ENCODE data around the gene ZBTB16. TPM values are rescaled to one million over a fixed set of nuclear protein-coding genes. Genes with fewer than 3 reads are reported as not detected.

The ZBTB16 gene
- total and polyA plus RNA-seq, 4 donors = 21.4 to 224 (median 102) TPM

GRCh38 chr11:114211444-114212121 lies 152.1 kb downstream of the ZBTB16 start:
- Histone ChIP-seq H3K36me3 (ENCODE audit: control insufficient read depth in 4 of 4, insufficient read depth in 4 of 4, low read length in 4 of 4) (peaks cover 0 to 27% (median 13%) of the 10 kb centered on the region in 4 donors), H3K4me1 (ENCODE audit: control insufficient read depth in 5 of 5, insufficient read depth in 5 of 5, low read length in 5 of 5) (peaks cover 0 to 23% (median 21%) of the 10 kb centered on the region in 5 donors)
- 82 to 90% methylated on average over 20 of the region's 20 CpGs for WGBS, 2 donors

GRCh38 chr11:114213622-114214021 lies 154.1 kb downstream of the ZBTB16 start:
- 82 to 95% methylated on average over 2 of the region's 2 CpGs for WGBS, 2 donors
- no peak for TF ChIP-seq CTCF (IDR thresholded peaks at IDR 0.05; ENCODE audit: control extremely low read depth, extremely low read depth)
- H3K4me3 ChIP-seq = no peak overlapping the region
- no peaks in the 10 kb centered on the region for H3K27me3 ChIP-seq (ENCODE audit: control insufficient read depth in 3 of 3, insufficient read depth in 3 of 3, low read length in 2 of 3)
- peaks cover 0 to 35% (median 23%) of the 10 kb centered on the region in 5 donors for H3K4me1 ChIP-seq (ENCODE audit: control insufficient read depth in 5 of 5, insufficient read depth in 5 of 5, low read length in 5 of 5)
- ATAC-seq (ENCODE audit: insufficient read depth, low FRiP score) = no peak
- no peak overlapping the region for H3K9ac ChIP-seq (ENCODE audit: insufficient read depth in 1 of 2, low read length in 2 of 2)
- peaks cover 0 to 31% (median 11%) of the 10 kb centered on the region in 4 donors for H3K36me3 ChIP-seq (ENCODE audit: control insufficient read depth in 4 of 4, insufficient read depth in 4 of 4, low read length in 4 of 4)
- no peak for DNase-seq
- peak overlapping the region in 1 of 2 donors; percentile 9 for H3K27ac ChIP-seq (ENCODE audit: low read depth in 1 of 2, low read length in 1 of 2)
- H3K9me3 ChIP-seq (ENCODE audit: control insufficient read depth in 4 of 4, insufficient read depth in 3 of 4, low read length in 3 of 4) = no peaks in the 10 kb centered on the region

More at GRCh38 chr11:114211444-114212121, 152.1 kb downstream of the ZBTB16 start:
- DNase-seq (peak in 2 of 3 donors; percentile 37 to 46), ATAC-seq (ENCODE audit: insufficient read depth, low FRiP score) (no peak)
- Histone ChIP-seq H3K27me3 (ENCODE audit: control insufficient read depth in 3 of 3, insufficient read depth in 3 of 3, low read length in 2 of 3) (no peaks in the 10 kb centered on the region), H3K9me3 (ENCODE audit: control insufficient read depth in 4 of 4, insufficient read depth in 3 of 4, low read length in 3 of 4) (no peaks in the 10 kb centered on the region), H3K4me3 (no peak overlapping the region), H3K9ac (ENCODE audit: insufficient read depth in 1 of 2, low read length in 2 of 2) (no peak overlapping the region), H3K27ac (ENCODE audit: low read depth in 1 of 2, low read length in 1 of 2) (peak overlapping the region in 1 of 2 donors; percentile 2)
- no peak for TF ChIP-seq CTCF (IDR thresholded peaks at IDR 0.05; ENCODE audit: control extremely low read depth, extremely low read depth)

GRCh38 chr11:114215428-114215827 lies 155.9 kb downstream of the ZBTB16 start:
- 88 to 94% methylated on average over 3 of the region's 3 CpGs for WGBS, 2 donors
- Histone ChIP-seq H3K4me1 (ENCODE audit: control insufficient read depth in 5 of 5, insufficient read depth in 5 of 5, low read length in 5 of 5) (peaks cover 6 to 43% (median 21%) of the 10 kb centered on the region in 5 donors), H3K36me3 (ENCODE audit: control insufficient read depth in 4 of 4, insufficient read depth in 4 of 4, low read length in 4 of 4) (peaks cover 0 to 28% (median 5%) of the 10 kb centered on the region in 4 donors), H3K9ac (ENCODE audit: insufficient read depth in 1 of 2, low read length in 2 of 2) (no peak overlapping the region), H3K27me3 (ENCODE audit: control insufficient read depth in 3 of 3, insufficient read depth in 3 of 3, low read length in 2 of 3) (peaks cover 0 to 3% (median 0%) of the 10 kb centered on the region in 3 donors), H3K4me3 (no peak overlapping the region), H3K9me3 (ENCODE audit: control insufficient read depth in 4 of 4, insufficient read depth in 3 of 4, low read length in 3 of 4) (no peaks in the 10 kb centered on the region), H3K27ac (ENCODE audit: low read depth in 1 of 2, low read length in 1 of 2) (peak overlapping the region in 1 of 2 donors; percentile 54)
- DNase-seq = no peak
- no peak for ATAC-seq (ENCODE audit: insufficient read depth, low FRiP score)
- TF ChIP-seq CTCF (IDR thresholded peaks at IDR 0.05; ENCODE audit: control extremely low read depth, extremely low read depth) = no peak
